Liver (tissue), 3 donors: ENCODE results near the gene NUDT15.

Experiments
- RXRA ChIP-seq, 2 donors: IDR thresholded peaks; 2 replicates each; pipeline ENCODE4 v1.6.1; 2017 to 2018; ENCODE audit warnings: antibody characterized with exemption in 2 of 2, mild to moderate bottlenecking in 1 of 2
- TF ChIP-seq, protein P1 (sequence below): fragments of 150-350 bp; IDR thresholded peaks from 2 replicates; pipeline ENCODE4 v1.5.1; 2017; ENCODE audit warnings: improper control_type of control experiment, low read depth, low read length; ENCODE audit not compliant: missing input control
- donor health status: healthy.
- donor health status: healthy.

DNA sequence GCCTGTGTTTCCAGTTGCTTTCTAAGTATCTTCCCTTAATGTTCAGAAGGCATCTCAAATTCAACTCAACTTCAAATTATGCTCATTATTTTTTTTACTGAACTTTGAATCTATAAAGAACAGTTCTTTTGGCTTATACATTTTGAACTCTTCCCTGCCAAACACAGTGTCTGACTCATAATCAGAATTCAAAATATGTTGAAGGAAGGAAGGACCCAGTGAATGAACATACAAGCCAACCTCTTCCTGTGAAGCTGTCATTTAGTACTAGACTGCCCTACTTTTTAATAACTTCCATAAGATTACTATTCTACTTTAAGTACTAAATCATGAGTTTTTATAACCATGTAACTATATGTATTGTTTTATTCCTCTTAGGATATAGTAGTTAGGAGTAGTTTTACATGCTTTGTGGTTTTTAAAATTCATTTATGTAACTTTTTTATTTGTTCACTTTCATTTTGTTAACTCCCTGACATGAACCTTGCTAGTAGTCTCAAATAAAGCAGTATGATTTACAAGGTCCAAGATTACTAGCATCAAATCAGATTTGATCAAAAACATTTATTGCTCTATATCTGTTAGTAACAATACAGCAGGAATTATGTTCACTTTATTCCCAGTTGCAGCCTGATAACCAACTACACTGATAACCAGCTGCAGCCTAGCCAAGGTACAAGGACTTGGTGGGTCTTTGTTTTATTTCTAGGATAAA is 6.4 kb downstream of the NUDT15 start:
- no peak for TF ChIP-seq RXRA (IDR thresholded peaks at IDR 0.05)
- TF ChIP-seq, protein P1, sequence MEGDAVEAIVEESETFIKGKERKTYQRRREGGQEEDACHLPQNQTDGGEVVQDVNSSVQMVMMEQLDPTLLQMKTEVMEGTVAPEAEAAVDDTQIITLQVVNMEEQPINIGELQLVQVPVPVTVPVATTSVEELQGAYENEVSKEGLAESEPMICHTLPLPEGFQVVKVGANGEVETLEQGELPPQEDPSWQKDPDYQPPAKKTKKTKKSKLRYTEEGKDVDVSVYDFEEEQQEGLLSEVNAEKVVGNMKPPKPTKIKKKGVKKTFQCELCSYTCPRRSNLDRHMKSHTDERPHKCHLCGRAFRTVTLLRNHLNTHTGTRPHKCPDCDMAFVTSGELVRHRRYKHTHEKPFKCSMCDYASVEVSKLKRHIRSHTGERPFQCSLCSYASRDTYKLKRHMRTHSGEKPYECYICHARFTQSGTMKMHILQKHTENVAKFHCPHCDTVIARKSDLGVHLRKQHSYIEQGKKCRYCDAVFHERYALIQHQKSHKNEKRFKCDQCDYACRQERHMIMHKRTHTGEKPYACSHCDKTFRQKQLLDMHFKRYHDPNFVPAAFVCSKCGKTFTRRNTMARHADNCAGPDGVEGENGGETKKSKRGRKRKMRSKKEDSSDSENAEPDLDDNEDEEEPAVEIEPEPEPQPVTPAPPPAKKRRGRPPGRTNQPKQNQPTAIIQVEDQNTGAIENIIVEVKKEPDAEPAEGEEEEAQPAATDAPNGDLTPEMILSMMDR = no peak
